Activated effector memory CD4-positive, alpha-beta T cell treated with anti-CD3 and anti-CD28 coated beads, Interleukin-2, amount 50 U/mL, for 16 hours (primary cell): ENCODE results near the gene DNAH3.
"Not testable (repeated sequence)": the region's sequence is repeated elsewhere in the genome, so short reads cannot be mapped to it uniquely, and the experiment has no call there.

Experiments used
- DNase-seq: peaks from one replicate; pipeline ENCODE4 v3.0.0-alpha.2; 2020

The DNAH3 gene

DNA sequence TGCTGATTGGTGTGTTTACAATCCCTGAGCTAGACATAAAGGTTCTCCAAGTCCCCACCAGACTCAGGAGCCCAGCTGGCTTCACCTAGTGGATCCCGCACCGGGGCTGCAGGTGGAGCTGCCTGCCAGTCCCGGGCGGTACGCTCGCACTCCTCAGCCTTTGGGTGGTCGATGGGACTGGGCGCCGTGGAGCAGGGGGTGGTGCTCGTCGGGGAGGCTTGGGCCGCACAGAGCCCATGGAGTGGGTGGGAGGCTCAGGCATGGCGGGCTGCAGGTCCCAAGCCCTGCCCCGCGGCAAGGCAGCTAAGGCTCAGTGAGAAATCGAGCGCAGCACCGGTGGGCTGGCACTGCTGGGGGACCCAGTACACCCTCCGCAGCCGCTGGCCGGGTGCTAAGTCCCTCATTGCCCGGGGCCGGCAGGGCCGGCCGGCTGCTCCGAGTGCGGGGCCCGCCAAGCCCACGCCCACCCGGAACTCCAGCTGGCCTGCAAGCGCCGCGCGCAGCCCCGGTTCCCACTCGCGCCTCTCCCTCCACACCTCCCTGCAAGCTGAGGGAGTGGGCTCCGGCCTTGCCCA is 161.1 kb downstream of the DNAH3 start:
- not testable (repeated sequence) for DNase-seq

DNA sequence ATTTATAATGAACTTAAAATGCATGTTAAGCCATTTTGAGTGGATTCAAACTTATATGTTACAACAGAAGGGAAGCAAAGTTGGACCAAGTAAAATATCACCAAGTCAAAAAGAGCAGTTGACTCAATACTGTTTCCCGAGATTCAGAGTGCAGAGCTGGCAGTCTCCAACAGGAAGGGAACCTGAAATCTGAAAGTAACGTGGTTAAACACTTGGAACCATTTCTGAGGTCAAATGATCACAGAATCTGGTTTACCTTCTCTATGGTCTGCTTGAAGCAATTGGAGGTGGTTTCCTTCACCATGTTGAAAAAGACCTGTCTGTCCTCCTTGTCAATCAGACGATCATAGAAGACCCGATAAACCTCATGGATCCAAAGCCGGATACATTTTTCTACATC is 163.6 kb downstream of the DNAH3 start:
- DNase-seq = no peak

DNA sequence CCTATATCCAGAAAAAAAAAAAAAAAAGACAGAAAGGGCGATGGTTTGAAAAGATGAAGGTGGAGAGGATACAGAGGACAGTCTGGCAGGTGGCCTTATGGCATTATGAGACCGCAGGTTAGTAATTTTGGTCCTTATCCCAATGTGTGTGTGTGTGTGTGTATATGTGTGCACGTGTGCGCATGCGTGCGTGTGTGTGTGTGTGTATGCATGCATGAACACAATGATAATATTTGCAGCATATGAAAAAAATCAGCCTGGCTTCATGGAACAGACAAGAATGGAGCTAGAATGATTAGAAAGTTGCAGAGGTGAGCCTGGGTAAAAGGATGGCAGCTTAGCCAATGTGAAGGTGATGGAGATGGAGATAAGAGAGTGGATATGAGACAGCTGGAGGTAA is 166.6 kb downstream of the DNAH3 start:
- DNase-seq = no peak

DNA sequence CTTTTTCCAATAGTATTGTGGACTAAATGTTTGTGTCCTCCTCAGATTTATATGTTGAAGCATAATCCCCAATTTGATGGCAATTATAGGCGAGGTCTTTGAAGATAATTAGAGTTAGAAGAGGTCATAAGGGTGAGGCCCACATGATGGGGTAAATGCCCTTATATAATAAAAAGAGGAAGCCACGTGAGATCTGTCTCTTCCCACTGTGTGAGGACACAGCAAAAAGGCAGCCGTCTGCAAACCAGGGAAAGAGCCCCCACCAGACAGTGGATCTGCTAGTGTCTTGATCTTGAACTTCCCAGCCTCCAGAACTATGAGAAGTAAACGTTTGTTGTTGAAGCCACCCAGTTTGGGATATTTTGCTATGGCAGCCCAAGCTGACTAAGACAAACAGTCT is 174.1 kb downstream of the DNAH3 start:
- DNase-seq = no peak

DNA sequence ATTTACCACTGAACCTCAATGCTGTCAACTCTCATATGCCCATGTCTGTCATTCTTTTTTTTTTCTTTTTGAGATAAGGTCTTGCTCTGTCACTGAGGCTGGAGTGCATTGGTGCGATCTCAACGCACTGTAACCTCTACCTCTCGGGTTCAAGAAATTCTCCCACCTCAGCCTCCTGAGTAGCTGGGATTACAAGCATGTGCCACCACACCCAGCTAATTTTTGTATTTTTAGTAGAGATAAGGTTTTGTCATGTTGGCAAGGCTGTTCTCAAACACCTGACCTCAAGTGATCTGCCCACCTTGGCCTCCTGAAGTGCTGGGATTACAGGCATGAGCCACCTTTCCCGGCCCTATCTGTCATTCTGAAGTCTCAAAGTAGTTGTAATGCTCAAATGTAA is 177.4 kb downstream of the DNAH3 start:
- DNase-seq = not testable (repeated sequence)

DNA sequence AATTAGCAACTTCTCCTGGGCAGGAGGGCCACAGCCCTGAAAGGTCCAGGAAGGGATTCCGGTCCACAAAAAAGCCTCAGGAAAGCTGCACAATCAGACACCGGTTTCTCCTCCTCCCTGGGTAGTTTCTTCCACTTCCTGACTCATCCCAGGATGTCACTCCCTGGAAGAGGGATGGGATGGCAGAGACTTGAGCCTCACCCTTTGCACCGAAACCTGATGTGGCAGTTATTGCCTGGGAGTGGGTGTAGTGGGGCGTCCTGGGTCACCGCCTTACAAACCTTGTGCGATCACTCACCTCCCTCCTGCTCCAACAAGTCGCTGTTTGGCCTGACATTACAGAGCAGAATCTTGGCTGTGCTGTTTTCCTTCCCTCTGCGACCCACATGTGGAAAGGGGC is 179.2 kb downstream of the DNAH3 start:
- DNase-seq = no peak

DNA sequence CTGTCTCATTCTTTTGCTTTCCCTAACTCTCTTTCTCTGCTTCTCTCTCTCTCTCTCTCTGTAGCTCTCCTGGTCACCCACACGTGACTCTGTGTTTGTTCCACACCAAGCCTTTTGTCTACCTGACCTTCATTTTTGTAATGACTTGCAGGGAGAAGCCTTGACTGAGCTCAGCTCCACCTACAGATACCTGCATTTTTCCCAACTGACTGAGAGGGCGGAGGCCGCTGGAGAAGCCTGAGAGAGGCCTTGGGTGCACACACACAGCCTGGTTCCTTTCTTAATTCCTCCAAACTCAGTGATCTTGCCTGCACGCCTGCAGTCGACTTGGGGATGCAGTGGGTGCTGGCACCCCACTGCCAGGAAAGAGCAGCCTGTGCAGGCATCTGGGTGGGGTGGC is 181.3 kb downstream of the DNAH3 start:
- DNase-seq = no peak

DNA sequence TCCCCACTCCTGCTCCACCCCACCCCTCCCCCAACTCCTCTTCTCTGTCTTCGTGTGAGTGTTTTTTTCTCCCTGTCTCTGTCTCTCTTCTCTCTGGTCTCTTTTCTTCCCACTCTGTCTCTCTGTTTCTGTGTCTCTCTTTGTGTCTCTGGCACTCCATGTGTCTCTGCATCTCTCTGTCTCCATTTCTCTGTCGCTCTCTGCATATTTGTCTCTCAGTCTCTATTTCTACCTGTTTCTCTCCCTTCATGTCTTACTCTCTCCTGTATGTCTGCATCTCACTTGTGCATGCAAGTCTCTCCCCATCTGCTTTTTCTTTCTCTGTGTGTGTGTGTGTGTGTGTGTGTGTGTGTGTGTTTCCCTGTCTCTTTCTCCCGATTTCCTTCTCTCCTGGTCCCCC is 181.9 kb downstream of the DNAH3 start:
- no peak for DNase-seq

DNA sequence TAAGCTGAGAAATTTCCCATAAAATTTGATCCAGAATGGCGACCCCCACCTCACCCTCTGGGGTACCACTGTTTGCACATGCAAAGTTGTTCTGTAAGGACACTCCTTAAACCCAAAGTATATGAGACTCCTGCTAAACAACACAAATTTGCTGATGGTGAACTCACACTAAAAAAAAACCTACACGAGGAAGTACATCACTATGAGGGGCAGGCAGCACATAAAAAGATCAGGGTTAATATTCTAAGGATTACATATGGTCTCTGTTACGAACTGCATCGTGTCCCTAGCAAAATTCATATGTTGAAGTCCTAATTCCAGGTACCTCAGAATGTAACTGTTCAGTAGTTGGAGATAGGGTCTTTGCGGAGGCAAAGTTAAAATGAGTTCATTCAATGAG is 189.7 kb downstream of the DNAH3 start:
- no peak for DNase-seq

DNA sequence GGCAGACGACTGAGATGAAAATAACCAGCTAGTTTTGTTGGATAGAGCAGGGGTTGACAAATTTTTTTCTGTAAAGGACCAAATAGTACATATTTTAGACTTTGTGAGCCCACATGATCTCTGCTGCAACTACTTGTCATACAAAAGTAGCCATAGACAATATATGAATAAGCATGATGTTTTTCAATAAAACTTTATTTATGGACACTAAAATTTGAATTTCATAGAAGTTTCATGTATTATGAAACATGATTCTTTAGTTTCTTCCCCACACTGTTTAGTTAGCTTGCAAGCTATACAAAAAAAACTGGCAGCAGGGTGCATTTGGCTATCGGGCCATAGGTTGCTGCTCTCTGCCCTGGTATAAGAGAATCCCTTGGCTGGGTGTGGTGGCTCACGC is 193.5 kb downstream of the DNAH3 start:
- DNase-seq = no peak

DNA sequence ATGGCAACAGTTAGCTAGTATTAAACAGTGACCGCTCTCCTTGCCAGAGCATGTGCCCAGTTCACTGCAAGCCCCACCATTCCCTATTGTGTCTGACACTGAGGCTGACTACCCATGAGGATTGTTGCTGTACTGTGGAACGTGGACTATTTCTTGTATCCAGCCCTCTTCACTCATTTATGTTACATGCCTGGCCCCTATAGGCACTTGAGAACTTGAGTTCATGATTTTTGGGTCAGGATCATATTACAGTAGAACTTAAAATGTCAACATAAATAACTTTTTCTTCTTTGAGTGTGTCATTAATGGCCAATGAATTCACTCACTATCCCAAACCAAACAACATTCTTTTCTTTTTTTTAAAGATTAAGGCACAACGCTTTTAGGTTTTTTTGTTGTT is 194.3 kb downstream of the DNAH3 start:
- DNase-seq = no peak

DNA sequence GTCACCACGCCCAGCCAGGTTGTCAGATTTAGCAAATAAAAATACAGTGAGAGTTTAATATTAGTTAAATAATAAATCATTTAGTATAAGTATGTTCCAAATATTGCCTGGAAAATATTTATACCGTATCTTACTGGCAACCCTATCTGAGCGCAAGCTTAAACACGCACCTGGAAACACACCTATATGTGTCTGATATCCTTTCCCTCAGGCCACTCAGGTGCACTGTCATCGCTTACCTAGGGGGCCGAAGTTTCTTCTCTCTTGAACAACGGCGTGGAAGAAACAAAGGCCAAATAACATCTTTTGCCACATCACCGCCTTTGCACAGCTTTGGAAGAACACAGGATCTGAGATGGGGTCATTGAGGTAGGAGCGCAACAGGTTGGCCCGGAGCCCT is 196.1 kb downstream of the DNAH3 start:
- DNase-seq = no peak

DNA sequence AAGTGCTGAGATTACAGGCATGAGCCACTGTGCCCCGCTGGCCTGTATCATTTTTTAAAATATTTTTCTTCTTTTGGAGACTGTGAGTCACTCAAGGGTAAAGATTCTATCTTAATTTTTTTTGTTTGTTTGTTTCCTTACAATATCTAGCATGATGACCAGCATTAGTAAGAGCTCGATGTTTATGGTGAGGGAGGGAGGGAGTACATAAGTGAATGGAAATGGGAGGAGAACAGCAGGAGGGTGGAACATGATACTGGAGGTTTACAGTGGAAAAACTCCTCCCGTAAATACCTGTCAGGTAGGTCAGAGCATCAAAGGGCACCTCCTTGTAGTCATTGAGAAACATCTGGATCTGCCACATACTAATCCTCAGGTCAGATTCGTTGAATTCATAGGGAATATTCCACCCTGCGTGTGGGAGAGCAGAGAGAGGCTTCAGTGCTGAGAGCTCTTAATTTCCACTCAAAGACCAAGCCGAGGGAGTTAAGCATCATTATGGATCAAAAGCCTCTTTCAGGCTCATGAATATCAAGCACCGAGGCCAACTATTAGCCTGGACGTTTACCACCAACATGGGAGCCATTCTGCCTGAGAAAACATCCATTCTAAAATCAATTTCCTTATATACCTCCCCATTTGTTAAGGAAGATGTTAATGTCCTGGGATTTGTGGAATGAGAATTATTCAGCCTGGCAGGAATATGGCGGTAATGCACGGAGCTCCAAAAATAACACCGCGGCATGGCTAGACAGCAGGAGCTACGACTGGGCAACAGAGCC is 198.3 kb downstream of the DNAH3 start:
- DNase-seq = no peak

DNA sequence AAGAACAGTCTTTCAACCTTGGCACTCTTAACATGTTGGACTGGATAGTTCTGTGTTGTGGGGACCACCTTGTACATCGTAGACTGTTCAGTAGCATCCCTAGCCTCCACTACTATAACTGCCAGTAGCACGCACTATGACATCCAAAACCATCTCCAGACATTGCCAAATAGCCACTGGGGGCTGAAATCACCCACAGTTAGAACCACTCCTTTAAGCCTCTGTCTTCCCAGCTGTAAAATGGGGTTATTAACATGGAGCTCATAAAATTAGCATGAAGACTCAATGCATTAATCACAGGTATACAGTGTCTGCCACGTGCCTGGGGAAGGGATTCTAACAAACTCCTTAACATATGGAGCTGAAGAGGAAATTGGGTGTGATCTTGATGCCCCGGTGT is 200.4 kb downstream of the DNAH3 start:
- no peak for DNase-seq

DNA sequence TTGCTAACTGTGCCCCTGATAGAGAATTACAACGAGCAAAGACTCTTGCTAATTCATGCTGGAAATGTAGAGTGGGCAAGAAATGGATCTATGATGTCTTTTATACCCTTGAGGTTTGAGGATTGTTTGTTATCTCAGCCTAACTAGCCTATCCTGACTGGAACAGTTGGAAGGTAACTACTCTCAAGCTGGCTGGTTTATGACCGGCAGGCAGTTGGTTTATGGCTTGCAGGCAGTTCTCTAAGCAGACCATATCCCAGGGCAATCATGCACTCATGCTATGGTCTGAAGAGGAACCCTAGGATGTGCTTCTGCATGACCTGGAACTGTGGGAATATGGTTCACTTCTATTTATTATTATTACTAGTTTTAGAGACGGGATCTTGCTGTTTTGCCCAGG is 201.0 kb downstream of the DNAH3 start:
- DNase-seq = no peak

DNA sequence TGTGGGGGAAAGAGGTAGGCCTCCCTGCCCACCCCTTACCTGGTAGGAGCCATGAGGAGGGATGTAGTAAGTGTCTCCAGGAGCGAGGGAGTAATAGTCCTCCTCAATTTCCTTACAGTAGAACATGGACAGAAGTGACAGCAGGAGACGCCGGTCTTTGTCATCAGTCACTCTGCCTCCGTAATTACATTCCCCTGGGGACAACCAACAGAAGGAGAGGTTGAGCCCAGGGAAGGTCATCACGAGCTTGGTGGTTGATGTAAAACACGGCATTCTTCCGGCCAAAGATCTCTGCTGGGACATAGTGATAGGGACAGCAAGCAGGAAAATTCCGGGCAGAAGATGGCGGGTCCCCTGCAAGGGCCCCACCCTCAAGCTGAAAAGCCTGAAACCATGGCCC is 202.2 kb downstream of the DNAH3 start:
- DNase-seq = no peak

DNA sequence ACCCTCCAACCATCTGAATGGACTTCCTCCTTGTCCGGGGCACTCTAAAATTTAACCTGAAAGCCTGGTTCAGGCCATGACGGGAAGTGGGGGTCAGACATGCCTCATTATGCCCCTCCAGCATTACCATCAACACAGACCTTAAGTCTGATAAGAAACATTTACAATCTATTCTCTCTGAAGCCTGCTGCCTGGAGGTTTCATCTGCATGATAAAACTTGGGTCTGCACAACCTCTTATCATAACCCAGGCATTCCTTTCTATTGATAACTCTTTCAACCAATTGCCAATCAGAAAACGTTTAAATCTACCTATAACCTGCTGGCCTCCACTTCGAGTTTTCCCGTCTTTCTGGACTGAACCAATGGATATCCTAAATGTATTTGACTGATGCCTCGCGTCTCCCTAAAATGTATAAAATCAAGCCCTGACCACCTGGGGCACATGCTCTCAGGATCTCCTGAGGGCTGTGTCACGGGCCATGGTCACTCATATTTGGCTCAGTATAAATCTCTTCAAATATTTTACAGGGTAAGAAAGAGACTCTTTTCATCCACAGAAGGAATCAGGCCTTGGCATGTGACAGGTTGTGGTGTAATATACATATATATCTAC is 204.5 kb downstream of the DNAH3 start:
- DNase-seq = no peak

DNA sequence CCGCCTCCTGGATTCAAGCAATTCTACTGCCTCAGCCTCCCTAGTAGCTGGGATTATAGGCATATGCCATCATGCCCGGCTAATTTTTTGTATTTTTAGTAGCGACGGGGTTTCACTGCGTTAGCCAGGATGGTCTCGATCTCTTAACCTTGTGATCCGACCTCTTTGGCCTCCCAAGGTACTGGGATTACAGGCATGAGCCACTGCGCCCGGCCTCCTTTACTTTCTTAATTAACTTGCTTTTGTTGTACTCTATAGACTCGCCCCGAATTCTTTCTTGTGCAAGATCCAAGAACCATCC is 205.1 kb downstream of the DNAH3 start:
- DNase-seq = not testable (repeated sequence)

DNA sequence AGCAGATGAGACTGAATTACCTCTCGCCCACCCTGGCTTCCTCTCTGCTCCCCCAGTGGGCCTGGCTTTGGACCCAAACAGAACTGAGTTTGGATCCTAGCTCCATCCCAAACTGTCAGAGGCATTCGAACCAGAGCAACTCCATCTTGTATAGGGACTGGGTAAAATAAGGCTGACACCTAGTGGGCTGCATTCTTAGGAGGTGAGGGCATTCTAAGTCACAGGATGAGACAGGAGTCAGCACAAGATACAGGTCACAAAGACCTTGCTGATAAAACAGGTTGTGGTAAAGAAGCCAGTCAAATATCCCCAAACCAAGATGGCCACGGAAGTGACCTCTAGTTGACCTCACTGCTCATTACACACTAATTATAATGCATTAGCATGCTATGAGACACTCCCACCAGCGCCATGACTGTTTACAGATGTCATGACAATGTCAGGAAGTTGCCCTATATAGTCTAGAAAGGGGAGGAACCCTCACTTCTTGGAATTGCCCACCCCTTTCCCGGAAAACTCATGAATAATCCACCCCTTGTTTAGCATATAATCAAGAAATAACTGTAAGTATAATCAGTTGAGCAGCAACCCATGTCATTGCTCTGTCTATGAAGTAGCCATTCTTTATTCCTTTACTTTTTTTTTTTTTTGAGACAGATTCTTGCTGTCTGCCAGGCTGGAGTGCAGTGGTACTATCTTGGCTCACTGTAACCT is 205.6 kb downstream of the DNAH3 start:
- peak; percentile 65 for DNase-seq

DNA sequence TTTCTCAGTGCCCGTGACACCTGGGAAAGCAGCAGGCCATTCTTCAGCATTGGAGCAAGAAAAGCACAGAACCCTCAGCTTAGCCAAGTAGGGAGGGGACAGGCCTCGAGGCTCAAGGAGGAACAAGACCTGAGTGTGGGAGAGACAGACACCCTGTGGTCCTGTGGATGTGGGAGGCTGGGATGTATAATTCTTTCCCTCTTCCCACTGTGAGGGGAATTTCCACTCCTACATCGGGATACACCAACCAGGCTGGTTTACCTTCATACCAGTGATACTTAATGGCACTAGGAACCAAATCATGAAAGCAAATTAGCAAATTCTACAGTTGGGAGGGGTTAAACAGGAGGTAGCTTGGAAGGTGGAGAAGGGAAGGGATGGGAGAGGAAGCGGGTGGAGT is 208.4 kb downstream of the DNAH3 start:
- DNase-seq = no peak

DNA sequence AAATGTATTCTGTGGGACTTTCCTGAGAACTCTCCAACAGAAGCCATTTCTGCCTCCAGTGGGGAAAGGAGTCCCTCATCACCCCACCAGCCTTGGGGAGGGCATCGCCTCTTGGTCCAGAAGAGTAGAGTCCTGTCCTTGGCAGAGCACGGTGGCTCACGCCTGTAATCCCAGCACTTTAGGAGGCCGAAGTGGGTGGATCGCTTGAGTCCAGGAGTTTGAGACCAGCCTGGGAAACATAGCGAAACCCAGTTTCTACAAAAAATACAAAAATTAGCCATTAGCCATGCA is 209.1 kb downstream of the DNAH3 start:
- DNase-seq = no peak

DNA sequence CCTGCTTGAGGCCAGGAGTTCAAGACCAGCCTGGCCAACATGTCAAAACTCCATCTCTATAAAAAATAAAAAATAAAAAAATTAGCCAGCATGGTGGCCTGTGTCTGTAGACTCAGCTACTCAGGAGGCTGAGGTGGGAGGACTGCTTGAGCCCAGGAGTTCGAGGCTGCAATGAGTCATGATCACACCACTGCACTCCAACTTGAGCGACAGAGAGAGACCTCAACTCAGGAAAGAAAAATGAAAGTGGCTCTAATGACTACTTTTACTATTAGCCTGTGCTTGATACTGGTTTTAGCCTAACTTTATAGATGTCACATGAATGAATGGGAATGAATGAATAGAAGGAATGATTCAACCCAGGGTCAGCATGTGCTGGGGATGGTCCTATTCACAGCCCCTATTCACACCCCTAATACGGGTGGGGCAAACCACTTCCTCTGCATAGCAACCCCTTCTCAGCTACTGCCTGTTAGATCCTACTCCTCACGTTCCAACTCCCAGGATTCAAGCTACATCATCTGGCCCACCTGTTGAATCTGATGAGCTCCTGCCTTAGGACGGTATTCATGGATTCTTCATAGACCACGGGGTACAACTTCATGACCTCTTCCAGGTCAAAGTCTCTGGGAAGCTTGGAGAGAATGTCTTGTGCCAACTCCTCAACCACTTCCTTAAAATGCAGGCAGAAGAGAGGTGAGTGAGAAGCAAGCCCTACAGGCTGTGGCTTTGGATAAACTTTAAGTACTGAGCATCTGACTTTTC is 209.6 kb downstream of the DNAH3 start:
- DNase-seq = no peak

DNA sequence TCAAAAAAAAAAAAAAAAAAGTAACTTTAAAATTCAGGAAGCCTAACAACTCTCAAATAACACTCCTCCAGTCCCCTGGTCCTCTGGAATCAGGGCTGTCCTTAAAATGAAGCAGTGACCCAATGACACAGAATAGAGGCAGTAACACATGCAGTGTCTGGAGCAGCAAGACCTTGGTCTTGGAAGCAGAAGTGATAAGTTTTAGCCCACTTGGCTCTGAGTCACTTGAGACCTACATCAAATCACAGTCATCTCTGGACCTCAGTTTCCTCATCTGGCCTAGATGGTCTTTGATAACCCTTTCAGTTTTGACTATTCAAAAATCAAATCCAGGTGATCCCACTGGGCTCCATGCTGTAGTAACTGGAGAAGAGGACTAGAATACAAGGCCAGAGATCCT is 211.0 kb downstream of the DNAH3 start:
- no peak for DNase-seq

DNA sequence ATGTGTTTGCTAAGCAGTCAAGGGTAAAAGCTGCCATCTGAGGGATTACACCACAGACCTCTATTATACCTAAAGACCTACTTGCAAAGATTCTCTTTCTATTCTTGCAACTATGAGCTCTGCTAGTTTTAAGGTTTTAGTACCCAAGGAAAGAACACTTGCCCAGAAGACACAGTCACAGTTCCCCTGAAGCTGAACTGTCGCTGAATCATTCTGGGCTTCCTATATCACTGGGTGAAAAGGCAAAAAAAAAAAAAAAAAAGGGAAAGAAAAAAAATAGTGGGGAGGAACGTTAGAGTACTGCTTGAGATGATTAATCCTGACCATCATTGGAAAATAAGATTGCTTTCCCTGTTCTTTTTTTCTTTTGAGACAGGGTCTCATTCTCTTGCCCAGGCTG is 212.2 kb downstream of the DNAH3 start:
- no peak for DNase-seq
